Measurements from ENCODE around the gene ZNF592. TPM values are rescaled to one million over a fixed set of nuclear protein-coding genes. Genes with fewer than 3 reads are reported as not detected.

ZNF592 gene
- polyA plus RNA-seq, 1 donor (not counting 4 experiments of a cell fraction or from before 2014, with no cell fraction given), result 4.1 TPM

GRCh38 chr15:84782346-84782745 lies 34.0 kb downstream of the ZNF592 start:
- no peaks in the 10 kb centered on the region for H3K9me1 ChIP-seq (ENCODE audit: control insufficient read depth, extremely low read depth, insufficient read depth, low read length)
- H3K4me2 ChIP-seq (ENCODE audit: control insufficient read depth, extremely low read depth, insufficient read depth, low read depth, low read length), result no peak overlapping the region
- H3K9me3 ChIP-seq (ENCODE audit: control insufficient read depth, low read depth, low read length), result no peaks in the 10 kb centered on the region
- no peak overlapping the region for H3K9ac ChIP-seq (ENCODE audit: control insufficient read depth, extremely low read depth, insufficient read depth, low read length)
- no peak overlapping the region for H2AFZ ChIP-seq (ENCODE audit: control insufficient read depth, low read length)
- no peaks in the 10 kb centered on the region for H3K27me3 ChIP-seq (ENCODE audit: control insufficient read depth, extremely low read depth, insufficient read depth, low read length)
- no peak overlapping the region for H3K27ac ChIP-seq (ENCODE audit: control insufficient read depth, insufficient read depth, low read length)
- FAIRE-seq (no peak), DNase-seq (ENCODE audit: low read depth, low spot score) (no peak)
- peaks cover 5% of the 10 kb centered on the region for H4K20me1 ChIP-seq (ENCODE audit: control insufficient read depth, extremely low read depth, insufficient read depth, low read length)
- no peak overlapping the region for H3K4me3 ChIP-seq (ENCODE audit: control insufficient read depth in 2 of 3, extremely low read depth in 1 of 3, insufficient read depth in 2 of 3, low read depth in 1 of 3, low read length in 3 of 3)
- dilution Hi-C loops (cut with MboI; ENCODE audit: extremely low pct_ligation_motif_present, low sequenced_read_pairs), result no loop called here
- no peaks in the 10 kb centered on the region for H3K4me1 ChIP-seq (ENCODE audit: control insufficient read depth, extremely low read depth, insufficient read depth, low read length)
- peaks cover 37% of the 10 kb centered on the region for H3K79me2 ChIP-seq (ENCODE audit: control insufficient read depth, insufficient read depth, low read length)
- no peak for TF ChIP-seq CTCF (optimal IDR thresholded peaks at IDR 0.05 in 1 of 3, IDR thresholded peaks at IDR 0.05 in 1 of 3, conservative IDR thresholded peaks at IDR 0.05 in 1 of 3; ENCODE audit: extremely low read depth in 1 of 3, insufficient read depth in 2 of 3, low read length in 3 of 3)
- H3K36me3 ChIP-seq (ENCODE audit: control insufficient read depth in 2 of 2, extremely low read depth in 1 of 2, insufficient read depth in 2 of 2, low read length in 2 of 2), result peaks cover 23 to 35% of the 10 kb centered on the region in 2 experiments

DNA sequence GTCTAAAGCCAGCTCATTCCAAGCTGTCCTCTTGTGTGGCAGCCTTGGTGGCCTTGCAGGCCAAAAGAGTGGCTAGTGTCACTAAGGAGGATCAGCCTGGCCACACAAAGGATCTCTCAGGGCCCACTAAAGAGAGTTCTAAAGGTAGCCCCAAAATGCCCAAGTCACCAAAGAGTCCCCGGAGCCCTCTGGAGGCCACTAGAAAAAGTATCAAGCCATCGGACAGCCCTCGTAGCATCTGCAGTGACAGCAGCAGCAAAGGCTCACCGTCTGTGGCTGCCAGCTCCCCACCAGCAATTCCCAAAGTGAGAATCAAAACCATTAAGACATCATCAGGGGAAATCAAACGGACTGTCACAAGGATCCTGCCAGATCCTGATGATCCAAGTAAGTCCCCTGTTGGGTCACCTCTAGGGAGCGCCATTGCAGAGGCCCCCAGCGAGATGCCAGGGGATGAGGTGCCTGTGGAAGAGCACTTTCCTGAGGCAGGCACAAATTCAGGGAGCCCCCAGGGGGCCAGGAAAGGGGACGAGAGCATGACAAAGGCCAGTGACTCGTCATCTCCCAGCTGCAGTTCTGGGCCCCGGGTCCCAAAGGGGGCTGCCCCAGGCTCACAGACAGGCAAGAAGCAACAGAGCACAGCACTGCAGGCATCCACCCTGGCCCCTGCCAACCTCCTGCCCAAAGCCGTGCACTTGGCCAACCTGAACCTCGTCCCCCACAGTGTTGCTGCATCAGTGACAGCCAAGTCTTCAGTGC lies 35.3 kb downstream of the ZNF592 start:
- dilution Hi-C loops (cut with MboI; ENCODE audit: extremely low pct_ligation_motif_present, low sequenced_read_pairs), result no loop called here
- H3K9ac ChIP-seq (ENCODE audit: control insufficient read depth, extremely low read depth, insufficient read depth, low read length), result no peak overlapping the region
- H3K36me3 ChIP-seq (ENCODE audit: control insufficient read depth in 2 of 2, extremely low read depth in 1 of 2, insufficient read depth in 2 of 2, low read length in 2 of 2), result peaks cover 23 to 31% of the 10 kb centered on the region in 2 experiments
- no peaks in the 10 kb centered on the region for H3K27me3 ChIP-seq (ENCODE audit: control insufficient read depth, extremely low read depth, insufficient read depth, low read length)
- no peaks in the 10 kb centered on the region for H3K9me3 ChIP-seq (ENCODE audit: control insufficient read depth, low read depth, low read length)
- H3K4me1 ChIP-seq (ENCODE audit: control insufficient read depth, extremely low read depth, insufficient read depth, low read length), result no peaks in the 10 kb centered on the region
- H3K9me1 ChIP-seq (ENCODE audit: control insufficient read depth, extremely low read depth, insufficient read depth, low read length), result no peaks in the 10 kb centered on the region
- H2AFZ ChIP-seq (ENCODE audit: control insufficient read depth, low read length), result no peak overlapping the region
- peaks cover 3% of the 10 kb centered on the region for H4K20me1 ChIP-seq (ENCODE audit: control insufficient read depth, extremely low read depth, insufficient read depth, low read length)
- H3K79me2 ChIP-seq (ENCODE audit: control insufficient read depth, insufficient read depth, low read length), result peaks cover 40% of the 10 kb centered on the region
- no peak overlapping the region for H3K4me3 ChIP-seq (ENCODE audit: control insufficient read depth in 2 of 3, extremely low read depth in 1 of 3, insufficient read depth in 2 of 3, low read depth in 1 of 3, low read length in 3 of 3)
- H3K27ac ChIP-seq (ENCODE audit: control insufficient read depth, insufficient read depth, low read length), result no peak overlapping the region
- no peak overlapping the region for H3K4me2 ChIP-seq (ENCODE audit: control insufficient read depth, extremely low read depth, insufficient read depth, low read depth, low read length)
- TF ChIP-seq CTCF (optimal IDR thresholded peaks at IDR 0.05 in 1 of 3, IDR thresholded peaks at IDR 0.05 in 1 of 3, conservative IDR thresholded peaks at IDR 0.05 in 1 of 3; ENCODE audit: extremely low read depth in 1 of 3, insufficient read depth in 2 of 3, low read length in 3 of 3), result no peak
- FAIRE-seq (no peak), DNase-seq (ENCODE audit: low read depth, low spot score) (no peak)

Measured in keratinocyte (primary cell).